HepG2 (cell line): ENCODE data around the gene IFITM10. TPM values are rescaled to one million over a fixed set of nuclear protein-coding genes. Genes with fewer than 3 reads are reported as not detected.

Source experiments
- CHCHD3 ChIP-seq: sonication (generic); formaldehyde crosslinking; IDR thresholded peaks from 2 replicates; pipeline ENCODE4 v1.8.0; 2022; ENCODE audit warnings: mild to moderate bottlenecking, missing genetic modification reagents, moderate library complexity
- GMEB1 ChIP-seq: sonication (generic); formaldehyde crosslinking; IDR thresholded peaks from 2 replicates; pipeline ENCODE4 v1.5.1; 2020; ENCODE audit warnings: missing genetic modification reagents, mild to moderate bottlenecking, borderline replicate concordance
- HNRNPH1 ChIP-seq: fragments of 200-400 bp; formaldehyde crosslinking; optimal IDR thresholded peaks from 2 replicates; pipeline ENCODE3; 2017; ENCODE audit warnings: mild to moderate bottlenecking, low read depth, low read length
- KLF16 ChIP-seq, 2 experiments: sonication (generic) in 1 of 2; formaldehyde crosslinking in 1 of 2; IDR thresholded peaks; 2 replicates each; pipeline versions ENCODE4 v1.6.1 to v1.8.0; 2016 to 2023; ENCODE audit warnings: missing genetic modification reagents in 2 of 2, missing compliant biosample characterization in 1 of 2
- LCORL ChIP-seq, 2 experiments: fragments of 450-650 bp in 1 of 2; sonication (generic) in 1 of 2; formaldehyde crosslinking in 1 of 2; IDR thresholded peaks; 2 replicates each; pipeline versions ENCODE4 v1.5.0 to v1.6.1; 2017 to 2020; ENCODE audit warnings: antibody characterized with exemption in 1 of 2, missing genetic modification reagents in 1 of 2
- MAFF ChIP-seq: IDR thresholded peaks from 2 replicates; pipeline ENCODE4 v1.6.1; 2011; ENCODE audit warnings: low read depth, low read length, improper control_type of control experiment
- POGK ChIP-seq: sonication (generic); formaldehyde crosslinking; conservative IDR thresholded peaks from 2 replicates; pipeline ENCODE4 v1.8.0; 2022; ENCODE audit warnings: mild to moderate bottlenecking, moderate library complexity, missing genetic modification reagents
- RBAK ChIP-seq: sonication (generic); formaldehyde crosslinking; IDR thresholded peaks from 2 replicates; pipeline ENCODE4 v1.5.1; 2020; ENCODE audit warnings: mild to moderate bottlenecking, missing genetic modification reagents
- ZNF180 ChIP-seq: sonication (generic); formaldehyde crosslinking; IDR thresholded peaks from 2 replicates; pipeline ENCODE4 v1.4.0; 2020; ENCODE audit warnings: low read depth, missing genetic modification reagents, borderline replicate concordance
- ZNF263 ChIP-seq: sonication (generic); formaldehyde crosslinking; IDR thresholded peaks from 2 replicates; pipeline ENCODE4 v1.4.0; 2020; ENCODE audit warnings: missing genetic modification reagents
- ZNF354B ChIP-seq: sonication (generic); formaldehyde crosslinking; IDR thresholded peaks from 2 replicates; pipeline ENCODE4 v1.8.0; 2022; ENCODE audit warnings: mild to moderate bottlenecking, missing genetic modification reagents
- ZNF589 ChIP-seq: sonication (generic); formaldehyde crosslinking; conservative IDR thresholded peaks from 2 replicates; pipeline ENCODE4 v1.8.0; 2022; ENCODE audit warnings: mild to moderate bottlenecking, moderate library complexity, missing genetic modification reagents
- ZNF768 ChIP-seq: sonication (generic); formaldehyde crosslinking; IDR thresholded peaks from 2 replicates; pipeline ENCODE4 v1.4.0; 2020; ENCODE audit warnings: missing genetic modification reagents
- ZNF776 ChIP-seq: sonication (generic); formaldehyde crosslinking; IDR thresholded peaks from 2 replicates; pipeline ENCODE4 v1.4.0; 2020; ENCODE audit warnings: mild to moderate bottlenecking, missing genetic modification reagents
- polyA plus RNA-seq, 8 experiments: library from polyadenylated mRNA; depleted of rRNA in 3 of 8; stranded (reverse) in 7 of 8; unstranded in 1 of 8; fragments of >200 nt; fragmentation: Illumina TruSeq in 4 of 8; extraction: Trizol in 4 of 8; gene quantifications; 2 replicates each; pipeline versions ENCODE4 v1.2.1 to v1.2.3, GENCODE V29; 2011 to 2016; ENCODE audit warnings: low read depth in 4 of 8, missing spikeins in 1 of 8, mixed read lengths in 1 of 8; ENCODE audit not compliant: insufficient read depth in 1 of 8
- total RNA-seq, 5 experiments: library from RNA; depleted of rRNA; stranded (reverse); fragments of >200 nt; fragmentation: Illumina TruSeq; extraction: Trizol; gene quantifications; 2 replicates each; pipeline ENCODE4 v1.2.3, GENCODE V29; 2016; ENCODE audit warnings: low read depth in 1 of 5
- TF ChIP-seq, protein P1 (sequence below): sonication (generic); formaldehyde crosslinking; IDR thresholded peaks from 2 replicates; pipeline ENCODE4 v1.5.1; 2020; ENCODE audit warnings: mild to moderate bottlenecking, missing genetic modification reagents, borderline replicate concordance
- TF ChIP-seq, protein P2 (sequence below): sonication (generic); formaldehyde crosslinking; IDR thresholded peaks from 2 replicates; pipeline ENCODE4 v1.8.0; 2022; ENCODE audit warnings: mild to moderate bottlenecking, missing genetic modification reagents, moderate library complexity
- TF ChIP-seq, protein P3 (sequence below): IDR thresholded peaks from 2 replicates; pipeline ENCODE4 v1.6.1; 2016; ENCODE audit warnings: low read depth

IFITM10 gene
- total and polyA plus RNA-seq, 2 of the 13 experiments (the other 11 are each of a cell fraction or from before 2014, with no cell fraction given): 0.09 to 0.13 TPM

GRCh38 chr11:1694064-1694845, 56.1 kb downstream of the IFITM10 start (continued):
- TF ChIP-seq RBAK (CRISPR knock-in tag) (no peak), POGK (CRISPR knock-in tag) (peak; percentile 59; the same call in 1 of the 2 replicates), GMEB1 (CRISPR knock-in tag) (no peak), ZNF354B (CRISPR knock-in tag) (no peak), CHCHD3 (CRISPR knock-in tag) (0 out of 2 replicates have a peak, but pooled peaks have one; percentile 3), ZNF768 (CRISPR knock-in tag) (peak; percentile 36; the same call in 1 of the 2 replicates), HNRNPH1 (no peak), ZNF589 (CRISPR knock-in tag) (no peak), ZNF180 (no peak), ZNF776 (CRISPR knock-in tag) (no peak), ZNF263 (CRISPR knock-in tag) (peak; percentile 96), LCORL (IDR thresholded peaks at IDR 0.05) (no peak), LCORL (CRISPR knock-in tag; IDR thresholded peaks at IDR 0.05) (peak; percentile 76), KLF16 (CRISPR knock-in tag; IDR thresholded peaks at IDR 0.05) (peak in 1 of 2 experiments; percentile 52; a peak in 1 of 4 replicates), MAFF (no peak)
- TF ChIP-seq, protein P1, sequence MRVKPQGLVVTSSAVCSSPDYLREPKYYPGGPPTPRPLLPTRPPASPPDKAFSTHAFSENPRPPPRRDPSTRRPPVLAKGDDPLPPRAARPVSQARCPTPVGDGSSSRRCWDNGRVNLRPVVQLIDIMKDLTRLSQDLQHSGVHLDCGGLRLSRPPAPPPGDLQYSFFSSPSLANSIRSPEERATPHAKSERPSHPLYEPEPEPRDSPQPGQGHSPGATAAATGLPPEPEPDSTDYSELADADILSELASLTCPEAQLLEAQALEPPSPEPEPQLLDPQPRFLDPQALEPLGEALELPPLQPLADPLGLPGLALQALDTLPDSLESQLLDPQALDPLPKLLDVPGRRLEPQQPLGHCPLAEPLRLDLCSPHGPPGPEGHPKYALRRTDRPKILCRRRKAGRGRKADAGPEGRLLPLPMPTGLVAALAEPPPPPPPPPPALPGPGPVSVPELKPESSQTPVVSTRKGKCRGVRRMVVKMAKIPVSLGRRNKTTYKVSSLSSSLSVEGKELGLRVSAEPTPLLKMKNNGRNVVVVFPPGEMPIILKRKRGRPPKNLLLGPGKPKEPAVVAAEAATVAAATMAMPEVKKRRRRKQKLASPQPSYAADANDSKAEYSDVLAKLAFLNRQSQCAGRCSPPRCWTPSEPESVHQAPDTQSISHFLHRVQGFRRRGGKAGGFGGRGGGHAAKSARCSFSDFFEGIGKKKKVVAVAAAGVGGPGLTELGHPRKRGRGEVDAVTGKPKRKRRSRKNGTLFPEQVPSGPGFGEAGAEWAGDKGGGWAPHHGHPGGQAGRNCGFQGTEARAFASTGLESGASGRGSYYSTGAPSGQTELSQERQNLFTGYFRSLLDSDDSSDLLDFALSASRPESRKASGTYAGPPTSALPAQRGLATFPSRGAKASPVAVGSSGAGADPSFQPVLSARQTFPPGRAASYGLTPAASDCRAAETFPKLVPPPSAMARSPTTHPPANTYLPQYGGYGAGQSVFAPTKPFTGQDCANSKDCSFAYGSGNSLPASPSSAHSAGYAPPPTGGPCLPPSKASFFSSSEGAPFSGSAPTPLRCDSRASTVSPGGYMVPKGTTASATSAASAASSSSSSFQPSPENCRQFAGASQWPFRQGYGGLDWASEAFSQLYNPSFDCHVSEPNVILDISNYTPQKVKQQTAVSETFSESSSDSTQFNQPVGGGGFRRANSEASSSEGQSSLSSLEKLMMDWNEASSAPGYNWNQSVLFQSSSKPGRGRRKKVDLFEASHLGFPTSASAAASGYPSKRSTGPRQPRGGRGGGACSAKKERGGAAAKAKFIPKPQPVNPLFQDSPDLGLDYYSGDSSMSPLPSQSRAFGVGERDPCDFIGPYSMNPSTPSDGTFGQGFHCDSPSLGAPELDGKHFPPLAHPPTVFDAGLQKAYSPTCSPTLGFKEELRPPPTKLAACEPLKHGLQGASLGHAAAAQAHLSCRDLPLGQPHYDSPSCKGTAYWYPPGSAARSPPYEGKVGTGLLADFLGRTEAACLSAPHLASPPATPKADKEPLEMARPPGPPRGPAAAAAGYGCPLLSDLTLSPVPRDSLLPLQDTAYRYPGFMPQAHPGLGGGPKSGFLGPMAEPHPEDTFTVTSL (CRISPR knock-in tag): 0 out of 2 replicates have a peak, but pooled peaks have one; percentile 50
- TF ChIP-seq, protein P2, sequence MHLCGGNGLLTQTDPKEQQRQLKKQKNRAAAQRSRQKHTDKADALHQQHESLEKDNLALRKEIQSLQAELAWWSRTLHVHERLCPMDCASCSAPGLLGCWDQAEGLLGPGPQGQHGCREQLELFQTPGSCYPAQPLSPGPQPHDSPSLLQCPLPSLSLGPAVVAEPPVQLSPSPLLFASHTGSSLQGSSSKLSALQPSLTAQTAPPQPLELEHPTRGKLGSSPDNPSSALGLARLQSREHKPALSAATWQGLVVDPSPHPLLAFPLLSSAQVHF (CRISPR knock-in tag): 0 out of 2 replicates have a peak, but pooled peaks have one; percentile 38
- TF ChIP-seq, protein P3, sequence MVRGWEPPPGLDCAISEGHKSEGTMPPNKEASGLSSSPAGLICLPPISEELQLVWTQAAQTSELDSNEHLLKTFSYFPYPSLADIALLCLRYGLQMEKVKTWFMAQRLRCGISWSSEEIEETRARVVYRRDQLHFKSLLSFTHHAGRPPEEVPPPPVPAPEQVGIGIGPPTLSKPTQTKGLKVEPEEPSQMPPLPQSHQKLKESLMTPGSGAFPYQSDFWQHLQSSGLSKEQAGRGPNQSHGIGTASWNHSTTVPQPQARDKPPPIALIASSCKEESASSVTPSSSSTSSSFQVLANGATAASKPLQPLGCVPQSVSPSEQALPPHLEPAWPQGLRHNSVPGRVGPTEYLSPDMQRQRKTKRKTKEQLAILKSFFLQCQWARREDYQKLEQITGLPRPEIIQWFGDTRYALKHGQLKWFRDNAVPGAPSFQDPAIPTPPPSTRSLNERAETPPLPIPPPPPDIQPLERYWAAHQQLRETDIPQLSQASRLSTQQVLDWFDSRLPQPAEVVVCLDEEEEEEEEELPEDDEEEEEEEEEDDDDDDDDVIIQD (CRISPR knock-in tag): no peak
